ENCODE data around the gene MR1.
A peak's percentile ranks its signal among the peaks of the same experiment; 100 is the strongest.

MR1 gene

DNA sequence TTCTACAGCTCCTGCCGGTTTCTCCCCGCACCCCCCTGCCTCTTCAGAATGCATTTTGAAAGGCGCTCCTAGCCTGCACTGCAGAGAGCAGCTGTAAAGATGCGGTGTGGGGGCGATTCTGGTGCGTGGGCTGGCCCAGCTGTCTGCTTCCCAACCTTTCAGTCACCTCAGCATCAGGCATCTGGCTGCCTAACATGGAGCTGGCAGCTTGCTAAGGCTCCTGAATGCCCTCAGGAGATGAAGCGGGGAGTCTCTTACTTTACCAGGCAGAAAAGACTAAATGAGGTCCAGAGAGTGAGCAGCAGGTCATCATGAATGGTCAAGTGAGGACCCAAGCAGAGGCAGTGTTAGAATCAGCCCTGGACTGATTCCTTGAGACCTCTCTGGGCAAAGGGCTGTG, 63.5 kb downstream of the MR1 start:
- DNase-seq (ENCODE audit: low read depth): no peak
- H3K4me3 ChIP-seq (replicated peaks; ENCODE audit: low read depth, low read length): no peak overlapping the region
- TF ChIP-seq, protein P1, sequence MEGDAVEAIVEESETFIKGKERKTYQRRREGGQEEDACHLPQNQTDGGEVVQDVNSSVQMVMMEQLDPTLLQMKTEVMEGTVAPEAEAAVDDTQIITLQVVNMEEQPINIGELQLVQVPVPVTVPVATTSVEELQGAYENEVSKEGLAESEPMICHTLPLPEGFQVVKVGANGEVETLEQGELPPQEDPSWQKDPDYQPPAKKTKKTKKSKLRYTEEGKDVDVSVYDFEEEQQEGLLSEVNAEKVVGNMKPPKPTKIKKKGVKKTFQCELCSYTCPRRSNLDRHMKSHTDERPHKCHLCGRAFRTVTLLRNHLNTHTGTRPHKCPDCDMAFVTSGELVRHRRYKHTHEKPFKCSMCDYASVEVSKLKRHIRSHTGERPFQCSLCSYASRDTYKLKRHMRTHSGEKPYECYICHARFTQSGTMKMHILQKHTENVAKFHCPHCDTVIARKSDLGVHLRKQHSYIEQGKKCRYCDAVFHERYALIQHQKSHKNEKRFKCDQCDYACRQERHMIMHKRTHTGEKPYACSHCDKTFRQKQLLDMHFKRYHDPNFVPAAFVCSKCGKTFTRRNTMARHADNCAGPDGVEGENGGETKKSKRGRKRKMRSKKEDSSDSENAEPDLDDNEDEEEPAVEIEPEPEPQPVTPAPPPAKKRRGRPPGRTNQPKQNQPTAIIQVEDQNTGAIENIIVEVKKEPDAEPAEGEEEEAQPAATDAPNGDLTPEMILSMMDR (IDR thresholded peaks at IDR 0.05; ENCODE audit: low read length, missing control alignments): no peak

DNA sequence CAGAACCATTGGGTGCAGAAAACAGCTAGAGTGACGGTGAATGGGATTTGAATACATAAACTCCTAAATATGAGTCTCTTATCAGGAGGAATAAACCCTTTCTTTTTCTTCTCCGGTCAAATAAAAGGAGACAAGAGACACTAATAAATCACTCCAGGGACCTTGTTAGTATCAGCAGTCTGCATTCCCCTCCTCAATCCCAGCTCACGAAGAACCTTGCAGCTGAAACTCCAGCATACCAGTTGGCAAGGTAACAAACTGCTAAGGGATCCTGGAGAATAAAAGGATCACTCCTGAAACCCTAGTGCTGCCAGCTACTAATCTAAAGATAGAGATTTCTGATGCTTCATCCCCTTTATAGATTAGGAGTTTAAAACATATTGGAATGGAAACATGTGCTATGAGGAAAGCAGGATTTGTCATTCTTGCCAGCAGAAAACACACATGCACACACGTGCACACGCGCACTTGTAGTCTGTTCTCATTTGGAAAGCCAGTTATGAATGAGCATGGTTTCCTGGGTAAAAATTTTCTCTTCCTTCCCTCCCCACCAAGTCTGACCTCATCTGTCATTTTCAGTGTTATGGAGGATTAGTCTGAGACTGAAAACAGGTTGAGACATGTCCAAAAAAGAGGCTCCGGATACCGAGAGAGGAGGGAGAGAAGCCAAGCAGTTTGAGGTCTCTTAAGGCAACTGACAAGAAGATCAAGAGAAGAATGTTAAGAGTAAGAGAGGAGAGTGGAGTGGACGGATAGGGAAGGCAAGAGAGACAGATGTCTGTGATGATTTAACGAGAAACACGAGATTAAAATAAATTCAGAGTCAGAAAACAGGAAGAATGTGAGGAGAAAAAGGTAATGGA, 65.6 kb downstream of the MR1 start:
- no peak overlapping the region for H3K4me3 ChIP-seq (replicated peaks; ENCODE audit: low read depth, low read length)
- peak; percentile 66 for DNase-seq (ENCODE audit: low read depth)
- TF ChIP-seq, protein P1 (IDR thresholded peaks at IDR 0.05; ENCODE audit: low read length, missing control alignments): no peak

DNA sequence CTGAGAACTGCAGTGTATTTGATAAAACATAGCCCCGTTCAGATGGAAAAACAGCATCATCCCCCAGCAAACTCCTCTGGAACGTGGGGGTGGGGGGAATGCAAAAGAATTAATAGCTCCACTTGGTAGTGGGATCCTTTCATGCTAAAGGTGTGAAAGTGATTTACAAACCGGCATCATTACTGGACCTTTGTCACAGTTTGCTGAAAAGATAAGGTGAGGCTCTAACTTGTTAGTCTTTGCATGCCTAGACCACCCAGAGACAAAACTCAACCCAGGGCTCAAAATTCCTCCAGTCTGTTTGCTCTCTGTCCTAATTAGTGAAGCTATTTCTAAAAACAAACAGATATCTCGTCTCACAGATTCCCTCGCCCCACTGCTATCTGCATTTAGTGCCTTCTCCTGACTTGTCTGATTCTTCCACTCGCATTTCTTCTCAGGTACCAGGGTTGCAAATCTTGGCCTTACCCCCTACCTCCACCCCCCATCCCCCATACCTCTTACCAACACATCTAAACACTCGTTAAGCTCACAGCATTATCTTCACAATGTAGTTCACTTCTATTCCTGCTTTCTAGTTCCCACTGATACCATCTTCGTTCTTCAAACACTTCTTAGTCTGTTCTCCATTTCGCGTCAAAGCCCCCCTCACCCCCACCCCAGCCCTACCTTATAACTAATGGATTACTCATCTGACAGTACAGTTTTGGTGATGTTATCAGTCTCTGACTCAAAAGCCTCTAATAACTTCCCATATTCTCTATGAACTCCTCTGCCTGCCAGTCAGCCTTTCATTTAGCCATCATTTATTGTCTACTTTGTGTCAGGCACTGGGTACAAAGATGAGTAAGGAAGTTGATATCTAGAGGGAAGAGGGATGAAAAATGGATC, 66.5 kb downstream of the MR1 start:
- no peak for DNase-seq (ENCODE audit: low read depth)
- TF ChIP-seq, protein P1 (IDR thresholded peaks at IDR 0.05; ENCODE audit: low read length, missing control alignments): no peak
- H3K4me3 ChIP-seq (replicated peaks; ENCODE audit: low read depth, low read length): no peak overlapping the region

DNA sequence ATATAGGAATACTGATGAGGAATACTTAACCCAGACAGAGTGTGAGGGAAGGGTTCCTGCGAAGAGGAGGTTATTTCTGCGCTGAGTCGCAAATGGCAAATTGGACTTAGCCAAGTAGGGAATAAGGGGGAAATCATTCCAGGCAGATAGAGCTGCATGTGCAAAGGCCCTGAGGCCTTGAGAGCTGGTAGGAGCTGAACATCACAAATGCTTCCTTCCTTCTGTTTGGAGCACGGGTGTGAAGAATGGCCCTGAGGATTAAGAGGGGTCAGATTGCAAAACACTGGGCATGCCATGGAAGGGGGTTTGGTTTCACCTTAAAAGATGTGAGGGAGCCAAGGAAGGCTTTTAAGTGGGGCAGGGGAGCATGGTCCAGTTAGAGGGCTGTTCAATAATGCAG, 67.2 kb downstream of the MR1 start:
- no peak overlapping the region for H3K4me3 ChIP-seq (replicated peaks; ENCODE audit: low read depth, low read length)
- no peak for DNase-seq (ENCODE audit: low read depth)
- TF ChIP-seq, protein P1 (IDR thresholded peaks at IDR 0.05; ENCODE audit: low read length, missing control alignments): no peak

DNA sequence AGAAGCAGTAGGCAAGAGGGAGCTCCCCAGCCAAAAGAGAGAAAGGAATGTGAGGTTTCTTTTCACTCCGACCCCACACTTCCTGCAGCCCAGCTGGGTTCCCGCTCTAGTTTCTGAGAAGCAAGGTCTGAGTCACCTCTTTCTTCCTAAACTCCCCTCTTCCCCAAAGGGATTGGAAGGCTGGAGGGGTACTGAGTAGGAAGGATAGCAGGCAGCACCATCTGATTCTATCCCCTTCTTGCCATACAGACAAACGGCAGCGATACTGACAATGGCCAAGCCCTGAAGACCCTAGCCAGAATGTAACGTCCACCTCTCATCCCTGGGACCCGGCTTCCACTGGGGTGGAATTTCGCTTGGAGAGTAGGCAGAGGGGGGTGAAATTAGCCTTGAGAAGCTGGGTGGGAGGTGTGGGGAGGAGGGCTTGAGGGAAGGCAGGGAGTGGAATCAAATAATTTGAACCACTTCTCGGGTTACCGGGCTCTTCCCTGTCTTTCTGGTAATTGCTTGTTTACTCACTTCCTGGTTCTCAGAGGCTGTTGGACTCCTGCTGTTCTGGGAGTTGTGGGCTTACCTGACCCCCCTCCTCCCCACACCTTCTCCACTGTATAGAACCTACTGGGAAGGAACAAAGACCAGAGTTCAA, 67.9 kb downstream of the MR1 start:
- H3K4me3 ChIP-seq (replicated peaks; ENCODE audit: low read depth, low read length): no peak overlapping the region
- DNase-seq (ENCODE audit: low read depth): peak; percentile 73

DNA sequence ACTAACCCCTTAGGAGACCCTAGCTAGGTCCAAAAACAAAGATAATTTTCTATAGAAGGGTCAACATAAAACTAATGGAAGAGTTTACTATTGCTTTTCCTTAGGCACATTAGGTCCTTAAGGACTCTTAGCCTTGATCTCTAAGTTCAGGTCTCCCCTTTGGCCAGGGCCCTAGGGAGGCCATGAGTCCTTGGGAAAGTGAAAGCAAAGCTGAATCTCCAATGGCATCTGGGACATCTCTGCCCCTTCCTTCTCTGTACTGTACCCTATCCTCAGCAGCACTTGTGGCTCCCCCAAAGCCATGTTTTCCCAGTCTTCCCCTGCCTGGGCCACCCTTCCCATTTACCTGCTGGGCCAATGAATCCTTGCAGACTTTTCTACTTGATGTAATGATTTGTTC, 69.1 kb downstream of the MR1 start:
- no peak for DNase-seq (ENCODE audit: low read depth)
- H3K4me3 ChIP-seq (replicated peaks; ENCODE audit: low read depth, low read length): no peak overlapping the region
- TF ChIP-seq, protein P1 (IDR thresholded peaks at IDR 0.05; ENCODE audit: low read length, missing control alignments): no peak

More for the DNA sequence above, 67.9 kb downstream of the MR1 start:
- TF ChIP-seq, protein P1 (IDR thresholded peaks at IDR 0.05; ENCODE audit: low read length, missing control alignments): no peak

Measured in fibroblast of pulmonary artery (primary cell).